GM19328 (cell line): ENCODE measurements around the gene ZNF587.
"Not testable (repeated sequence)": the region's sequence is repeated elsewhere in the genome, so short reads cannot be mapped to it uniquely, and the experiment has no call there.

ENCODE experiments used
- ATAC-seq: cut with Tn5 transposase; IDR thresholded peaks from one replicate; pipeline ENCODE4 v1.9.1; 2021; ENCODE audit warnings: mild to moderate bottlenecking, moderate library complexity; ENCODE audit not compliant: unreplicated experiment

ZNF587 gene

DNA sequence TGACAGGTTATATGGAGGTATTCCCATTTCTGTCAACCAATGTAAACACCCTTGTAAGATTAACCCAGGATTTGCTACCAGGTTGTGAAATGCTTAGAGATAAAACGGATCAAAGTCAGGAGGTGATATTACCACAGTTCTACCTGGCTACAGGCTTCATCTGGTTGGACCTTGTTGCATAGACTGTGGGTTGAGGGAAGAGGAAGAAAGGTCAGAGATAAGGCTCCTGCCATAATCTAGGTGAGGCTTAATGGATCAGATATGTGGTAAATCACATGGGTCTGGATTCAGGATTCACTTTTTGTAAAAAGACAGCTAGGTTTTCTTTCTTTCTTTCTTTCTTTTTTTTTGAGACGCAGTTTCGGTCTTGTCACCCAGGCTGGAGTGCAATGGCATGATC lies 28.2 kb upstream of the ZNF587 start:
- ATAC-seq: not testable (repeated sequence)

DNA sequence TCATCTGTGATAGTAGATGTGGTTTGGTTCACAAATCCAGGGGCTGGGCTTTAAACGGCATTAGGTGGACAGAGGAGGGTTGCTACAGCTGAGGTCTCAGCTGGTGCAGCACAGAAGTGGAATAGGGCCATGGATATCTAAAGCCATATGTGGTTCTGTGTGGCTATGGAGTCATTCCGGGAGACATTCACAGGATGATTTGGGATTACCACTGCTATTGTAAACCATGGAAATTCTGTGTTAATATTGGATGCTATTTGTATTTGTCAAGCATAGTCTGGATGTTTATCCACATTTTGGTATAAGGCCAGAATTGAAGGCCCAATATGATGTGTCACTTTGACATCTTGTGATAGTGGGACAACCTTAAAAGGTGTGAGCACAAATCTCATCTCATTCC lies 26.5 kb upstream of the ZNF587 start:
- not testable (repeated sequence) for ATAC-seq

DNA sequence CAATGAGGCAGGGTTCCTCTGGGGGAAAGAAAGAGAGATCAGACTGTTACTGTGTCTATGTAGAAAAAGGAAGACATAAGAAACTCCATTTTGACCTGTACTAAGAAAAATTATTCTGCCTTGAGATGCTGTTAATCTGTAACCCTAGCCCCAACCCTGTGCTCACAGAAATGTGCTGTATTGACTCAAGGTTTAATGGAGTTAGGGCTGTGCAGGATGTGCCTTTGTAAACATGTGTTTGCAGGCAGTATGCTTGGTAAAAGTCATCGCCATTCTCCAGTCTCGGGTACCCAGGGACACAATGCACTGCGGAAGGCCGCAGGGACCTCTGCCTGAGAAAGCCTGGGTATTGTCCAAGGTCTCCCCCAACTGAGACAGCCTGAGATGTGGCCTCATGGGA lies 26.1 kb upstream of the ZNF587 start:
- not testable (repeated sequence) for ATAC-seq

DNA sequence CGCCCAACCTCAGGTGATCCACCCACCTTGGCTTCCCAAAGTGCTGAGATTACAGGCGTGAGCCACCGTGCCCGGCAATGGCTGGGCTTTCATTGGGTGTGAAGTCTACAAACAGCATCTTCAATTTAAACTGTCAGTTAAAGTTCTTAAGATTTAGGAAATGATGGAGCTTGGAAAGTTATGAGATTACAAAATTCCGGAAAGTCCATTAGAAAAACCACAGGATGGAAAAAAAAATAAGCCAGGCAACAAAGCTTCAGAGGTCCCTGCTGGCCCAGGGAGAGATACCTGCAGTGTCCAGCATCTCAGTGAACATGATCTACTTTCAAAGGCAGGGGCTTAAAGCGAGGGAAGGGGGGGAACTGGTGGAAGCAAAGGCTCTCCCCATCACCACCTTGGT lies 24.1 kb upstream of the ZNF587 start:
- no peak for ATAC-seq

DNA sequence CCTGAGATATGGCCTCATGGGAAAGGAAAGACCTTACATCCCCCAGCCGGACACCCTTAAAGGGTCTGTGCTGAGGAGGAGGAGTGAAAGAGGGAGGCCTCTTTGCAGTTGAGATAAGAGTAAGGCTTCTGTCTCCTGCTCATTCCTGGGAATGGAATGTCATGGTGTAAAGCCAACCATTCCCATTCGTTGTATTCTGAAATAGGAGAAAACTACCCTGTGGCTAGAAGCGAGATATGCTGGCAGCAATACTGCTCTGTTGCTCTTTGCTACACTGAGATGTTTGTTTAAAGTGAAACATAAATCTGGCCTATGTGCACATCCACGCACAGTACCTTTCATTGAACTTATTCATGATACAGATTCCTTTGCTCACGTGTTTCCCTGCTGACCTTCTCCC lies 20.3 kb upstream of the ZNF587 start:
- ATAC-seq: no peak

DNA sequence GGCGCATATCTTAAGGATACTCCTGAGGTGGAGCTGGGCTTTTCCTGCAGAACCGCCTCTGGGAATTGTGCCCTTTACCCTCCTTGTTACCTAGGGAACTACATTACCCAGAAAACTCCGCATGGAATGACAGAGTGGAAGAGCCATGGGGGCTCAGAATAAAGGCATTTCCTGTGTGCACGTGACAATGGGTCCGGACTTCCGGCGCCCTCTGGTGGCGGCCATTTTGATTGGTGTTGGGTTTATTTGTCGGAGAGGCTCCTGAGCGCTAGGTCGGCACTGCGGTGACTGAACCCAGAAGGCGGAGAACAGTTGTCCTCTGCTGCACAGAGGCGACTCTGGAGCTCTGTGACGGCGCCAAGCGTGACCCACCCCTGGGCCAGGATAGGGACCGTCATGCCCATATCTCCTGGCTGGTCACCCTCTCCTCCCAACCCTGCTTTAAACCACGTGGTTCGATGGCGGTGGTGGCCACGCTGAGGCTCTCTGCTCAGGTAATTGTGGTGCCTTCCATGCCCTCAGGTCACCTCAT lies 19.5 kb upstream of the ZNF587 start, which contains the start of gene ZNF587B:
TSS of gene ZNF587B (plus strand) at position 229 of the 532 bp plus-strand sequence. CDS start at position 459, 230 bp downstream.
- ATAC-seq: no peak

DNA sequence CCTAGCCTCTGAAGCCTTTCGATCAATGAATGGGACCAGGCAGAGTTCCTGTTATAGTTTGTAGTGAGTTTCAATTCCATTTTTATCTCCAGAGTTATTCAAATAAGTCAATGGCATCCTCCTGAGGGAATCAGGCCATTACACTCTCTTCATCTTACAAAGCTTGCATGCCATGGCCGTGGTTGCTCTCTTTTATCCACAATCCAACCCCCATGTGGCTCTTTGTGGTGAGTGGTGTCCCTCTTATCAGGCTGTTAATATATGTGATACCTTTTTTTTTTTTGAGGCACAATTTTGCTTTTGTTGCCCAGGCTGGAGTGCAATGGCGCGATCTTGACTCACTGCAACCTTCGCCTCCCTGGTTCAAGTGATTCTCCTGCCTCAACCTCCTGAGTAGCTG lies 12.7 kb upstream of the ZNF587 start:
- ATAC-seq: not testable (repeated sequence)

DNA sequence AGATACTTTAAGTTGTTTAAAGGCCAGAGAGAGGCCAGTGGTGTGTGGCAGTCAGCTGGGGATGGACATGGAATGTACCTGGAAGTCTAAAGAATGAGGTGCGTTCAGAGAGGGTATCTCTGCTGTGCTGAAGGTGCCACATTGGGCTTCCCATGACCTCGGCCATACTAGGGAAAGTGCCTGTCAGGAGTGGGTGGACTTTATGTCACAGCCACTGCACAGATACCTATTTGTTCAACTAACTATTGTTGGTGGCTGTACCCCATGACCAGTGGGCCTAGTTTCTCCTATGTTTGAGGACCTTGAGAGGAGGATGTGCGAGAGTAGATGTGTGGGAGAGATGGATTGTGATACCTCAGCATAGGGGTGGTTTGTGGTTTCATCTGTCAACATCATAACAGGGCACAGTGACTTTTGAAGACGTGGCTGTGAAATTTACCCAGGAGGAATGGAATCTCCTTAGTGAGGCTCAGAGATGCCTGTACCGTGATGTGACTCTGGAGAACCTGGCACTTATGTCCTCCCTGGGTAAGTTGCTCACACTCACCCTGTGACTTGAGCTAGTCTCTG lies 11.0 kb upstream of the ZNF587 start:
- ATAC-seq: not testable (repeated sequence)

DNA sequence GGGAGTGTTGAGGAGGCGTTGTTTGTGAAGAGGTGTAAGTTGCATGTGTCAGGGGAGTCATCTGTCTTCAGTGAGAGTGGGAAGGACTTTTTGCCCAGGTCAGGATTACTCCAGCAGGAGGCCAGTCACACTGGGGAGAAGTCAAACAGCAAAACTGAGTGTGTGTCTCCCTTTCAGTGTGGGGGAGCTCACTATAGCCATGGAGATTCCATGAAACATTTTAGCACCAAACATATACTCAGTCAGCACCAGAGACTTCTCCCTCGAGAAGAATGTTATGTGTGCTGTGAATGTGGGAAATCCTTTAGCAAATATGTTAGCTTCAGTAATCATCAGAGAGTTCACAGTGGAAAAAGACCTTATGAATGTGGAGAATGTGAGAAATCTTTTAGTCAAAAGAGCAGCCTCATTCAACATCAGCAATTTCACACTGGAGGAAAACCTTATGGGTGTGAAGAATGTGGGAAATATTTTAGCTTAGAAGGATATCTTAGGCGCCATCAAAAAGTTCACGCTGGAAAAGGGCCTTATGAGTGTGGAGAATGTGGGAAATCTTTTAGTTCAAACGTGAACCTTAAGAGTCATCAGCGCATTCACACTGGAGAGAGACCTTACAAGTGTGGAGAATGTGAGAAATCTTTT lies 8.4 kb upstream of the ZNF587 start:
- ATAC-seq: no peak

DNA sequence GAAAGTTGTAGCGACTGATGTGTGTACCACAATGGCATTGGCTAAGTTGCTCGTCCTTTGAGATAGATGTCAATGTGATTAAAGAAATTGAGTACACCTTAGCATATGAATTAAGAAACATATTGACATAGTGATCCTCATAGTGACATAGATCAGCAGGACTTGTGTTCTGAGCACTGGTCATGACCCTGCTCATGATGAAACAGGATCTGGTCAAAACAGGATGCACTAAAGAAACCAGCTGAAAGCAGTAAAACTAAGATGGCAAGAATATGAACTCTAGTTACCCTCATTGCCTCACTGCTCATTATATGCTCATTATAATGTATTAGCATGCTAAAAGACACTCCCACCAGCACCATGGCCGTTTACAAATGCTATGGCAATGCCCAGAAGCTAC lies 2.5 kb upstream of the ZNF587 start:
- ATAC-seq: not testable (repeated sequence)

DNA sequence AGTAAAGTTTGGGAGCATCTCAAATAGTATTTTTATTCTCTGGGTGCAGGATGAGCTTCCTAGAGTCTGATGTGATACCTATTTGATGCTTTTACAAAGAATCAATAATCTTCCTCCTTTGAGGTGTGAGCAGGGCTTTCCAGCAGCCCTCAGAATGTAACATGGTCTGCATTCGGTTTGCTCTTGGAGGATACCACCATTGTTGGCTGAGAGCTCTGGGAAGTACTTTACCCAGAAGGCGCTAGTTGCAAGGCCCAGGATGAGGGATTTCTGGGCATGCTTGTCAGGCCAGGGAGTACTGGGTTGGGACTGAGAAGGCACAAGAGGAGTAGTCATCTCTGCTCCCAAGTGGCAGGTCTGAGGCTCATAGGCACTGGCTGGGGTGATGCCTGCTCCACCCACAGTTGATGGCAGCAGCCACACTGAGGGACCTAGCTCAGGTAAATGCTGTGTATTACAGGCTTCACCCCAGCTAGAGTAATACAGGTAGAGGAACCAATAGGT lies 445 bp upstream of the ZNF587 start:
- ATAC-seq: peak; percentile 26

DNA sequence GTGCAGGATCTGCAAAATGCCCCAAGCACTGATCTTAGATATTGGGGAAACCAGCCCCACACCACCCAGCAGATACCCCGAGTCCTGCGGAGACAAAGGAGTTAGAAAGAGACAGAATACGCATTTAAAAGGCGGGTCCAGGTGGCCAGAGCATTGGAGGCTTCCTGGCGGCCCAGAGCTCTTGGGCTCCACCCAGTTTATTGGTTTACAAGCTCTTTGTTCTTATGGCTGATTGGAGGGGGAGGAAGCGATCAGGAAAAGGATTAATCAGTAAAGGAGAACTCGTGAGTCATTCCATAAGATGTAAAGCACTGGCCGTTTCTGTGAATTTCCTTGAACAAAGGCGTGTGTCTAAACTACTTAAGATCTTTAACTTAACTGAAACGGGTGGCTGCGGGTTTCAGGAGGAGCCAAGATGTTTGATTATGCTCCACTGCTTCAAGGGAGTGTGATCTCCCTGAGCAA lies 926 bp downstream of the ZNF587 start:
- ATAC-seq: no peak

DNA sequence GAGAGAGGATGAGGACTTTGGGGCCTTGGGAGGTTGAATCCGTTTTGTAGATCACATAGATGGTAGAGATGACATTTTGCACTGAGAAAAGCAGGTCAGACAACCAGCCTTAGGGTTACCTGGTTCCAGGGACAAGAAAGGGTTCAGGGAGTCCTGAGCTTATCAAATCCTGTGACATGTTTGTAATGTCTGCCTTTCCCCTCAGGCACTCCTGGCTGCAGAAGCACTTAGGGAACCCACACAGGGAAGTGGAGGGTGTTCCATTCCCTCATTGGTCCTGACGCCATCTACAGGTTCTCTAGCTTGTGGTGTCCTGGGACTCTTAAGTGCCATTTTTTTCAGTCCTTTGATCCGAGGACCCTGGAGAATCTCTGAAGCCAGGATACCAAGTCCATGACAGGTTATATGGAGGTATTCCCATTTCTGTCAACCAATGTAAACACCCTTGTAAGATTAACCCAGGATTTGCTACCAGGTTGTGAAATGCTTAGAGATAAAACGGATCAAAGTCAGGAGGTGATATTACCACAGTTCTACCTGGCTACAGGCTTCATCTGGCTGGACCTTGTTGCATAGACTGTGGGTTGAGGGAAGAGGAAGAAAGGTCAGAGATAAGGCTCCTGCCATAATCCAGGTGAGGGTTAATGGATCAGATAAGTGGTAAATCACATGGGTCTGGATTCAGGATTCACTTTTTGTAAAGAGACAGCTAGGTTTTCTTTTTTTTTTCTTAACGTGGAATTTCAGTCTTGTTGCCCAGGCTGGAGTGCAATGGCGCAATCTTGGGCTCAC lies 2.3 kb downstream of the ZNF587 start:
- ATAC-seq: not testable (repeated sequence)

DNA sequence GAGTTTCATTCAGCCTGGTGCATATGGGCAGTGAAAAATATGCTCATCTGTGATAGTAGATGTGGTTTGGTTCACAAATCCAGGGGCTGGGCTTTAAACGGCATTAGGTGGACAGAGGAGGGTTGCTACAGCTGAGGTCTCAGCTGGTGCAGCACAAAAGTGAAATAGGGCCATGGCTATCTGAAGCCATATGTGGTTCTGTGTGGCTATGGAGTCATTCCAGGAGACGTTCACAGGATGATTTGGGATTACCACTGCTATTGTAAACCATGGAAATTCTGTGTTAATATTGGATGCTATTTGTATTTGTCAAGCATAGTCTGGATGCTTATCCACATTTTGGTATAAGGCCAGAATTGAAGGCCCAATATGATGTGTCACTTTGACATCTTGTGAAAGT lies 4.5 kb downstream of the ZNF587 start:
- ATAC-seq: not testable (repeated sequence)

DNA sequence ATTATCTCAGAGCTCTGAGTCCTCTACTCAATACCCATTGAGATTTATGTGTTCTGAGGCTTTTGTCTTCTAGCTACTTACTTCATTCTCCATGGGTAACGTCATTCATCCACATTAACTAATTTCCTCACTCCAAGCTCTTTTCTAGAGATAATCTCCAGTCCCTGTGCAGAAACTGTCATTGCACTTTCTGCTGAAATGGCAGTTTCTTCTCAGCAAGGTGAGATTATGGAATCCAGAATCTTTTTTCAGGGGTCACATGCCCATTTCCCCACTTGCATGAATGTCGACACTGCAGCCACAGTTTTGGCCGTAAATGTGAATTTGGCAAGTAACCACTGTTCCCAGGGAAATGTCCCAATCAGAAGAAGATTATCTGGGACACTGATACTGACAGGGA lies 12.7 kb downstream of the ZNF587 start:
- not testable (repeated sequence) for ATAC-seq

DNA sequence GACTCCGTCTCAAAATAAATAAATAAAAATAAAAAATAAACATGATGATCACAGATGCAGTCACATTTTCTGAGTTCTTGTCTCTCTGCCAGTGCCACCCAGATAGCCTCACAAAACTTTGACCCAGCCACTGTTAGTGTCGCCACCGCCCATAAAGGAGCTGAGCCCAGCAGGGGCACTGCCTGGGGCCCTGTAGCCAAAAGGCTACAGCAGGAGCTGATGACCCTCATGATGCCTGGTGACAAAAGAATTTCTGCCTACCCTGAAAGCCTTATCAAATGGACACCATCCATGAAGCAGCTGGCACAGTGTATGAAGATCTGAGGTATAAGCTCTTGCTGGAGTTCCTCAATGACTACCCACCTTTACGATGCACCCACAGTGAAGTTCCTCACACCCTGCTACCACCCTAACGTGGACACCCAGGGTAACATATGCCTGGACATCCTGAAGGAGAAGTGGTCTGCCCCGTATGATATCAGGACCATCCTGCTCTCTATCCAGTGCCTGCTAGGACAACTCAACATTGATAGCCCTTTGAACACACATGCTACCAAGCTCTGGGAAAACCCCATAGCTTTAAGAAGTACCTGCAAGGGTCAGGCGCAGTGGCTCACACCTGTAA lies 18.3 kb downstream of the ZNF587 start:
- ATAC-seq: no peak

DNA sequence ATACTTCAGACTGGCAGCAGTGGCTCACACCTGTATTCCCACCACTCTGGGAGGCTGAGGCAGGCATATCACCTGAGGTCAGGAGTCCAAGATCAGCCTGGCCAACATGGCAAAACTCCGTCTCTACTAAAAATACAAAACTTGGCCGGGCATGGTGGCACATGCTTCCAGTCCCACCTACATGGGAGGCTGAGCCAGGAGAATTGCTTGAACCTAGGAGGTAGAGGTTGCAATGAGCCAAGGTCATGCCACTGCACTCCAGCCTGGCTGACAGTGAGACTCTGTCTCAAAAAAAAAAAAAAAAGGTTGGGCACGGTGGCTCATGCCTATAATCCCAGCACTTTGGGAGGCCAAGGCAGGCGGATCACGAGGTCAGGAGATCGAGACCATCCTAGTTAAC lies 20.0 kb downstream of the ZNF587 start:
- not testable (repeated sequence) for ATAC-seq

DNA sequence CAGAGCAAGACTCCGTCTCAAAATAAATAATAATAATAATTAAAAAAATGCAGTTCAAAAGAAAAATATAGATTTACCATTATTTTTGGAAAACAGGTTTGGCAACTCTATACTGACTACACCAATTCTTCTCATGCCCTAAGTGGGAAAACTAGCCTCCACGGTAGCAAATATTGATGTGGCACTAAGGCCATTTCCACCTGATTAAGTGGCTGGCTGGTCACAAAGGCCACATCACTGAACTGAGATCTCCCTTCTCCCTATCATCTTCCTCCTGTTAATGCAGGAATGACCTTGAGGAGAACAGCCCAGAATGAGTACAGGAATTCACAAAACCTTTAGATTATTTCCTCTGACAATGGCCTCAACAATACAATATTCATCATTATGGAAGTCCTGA lies 20.6 kb downstream of the ZNF587 start:
- no peak for ATAC-seq

DNA sequence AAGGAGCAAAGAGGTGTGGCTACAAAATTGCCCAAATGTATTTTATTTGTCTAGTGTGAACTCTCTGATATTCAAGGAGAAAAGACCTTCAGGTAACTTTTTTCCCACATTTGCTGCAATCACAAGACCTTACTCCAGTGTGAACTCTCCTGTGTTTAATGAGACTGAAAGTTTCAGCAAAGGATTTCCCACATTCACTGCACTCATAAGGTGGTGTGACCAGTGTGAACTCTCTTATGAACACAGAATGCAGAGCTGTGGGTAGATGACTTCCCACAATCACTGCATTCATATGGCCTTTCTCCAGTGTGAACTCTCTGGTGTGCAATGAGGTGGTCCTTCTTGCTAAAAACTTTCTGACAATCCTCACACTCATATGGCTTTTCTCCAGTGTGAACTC lies 22.8 kb downstream of the ZNF587 start:
- ATAC-seq: no peak

DNA sequence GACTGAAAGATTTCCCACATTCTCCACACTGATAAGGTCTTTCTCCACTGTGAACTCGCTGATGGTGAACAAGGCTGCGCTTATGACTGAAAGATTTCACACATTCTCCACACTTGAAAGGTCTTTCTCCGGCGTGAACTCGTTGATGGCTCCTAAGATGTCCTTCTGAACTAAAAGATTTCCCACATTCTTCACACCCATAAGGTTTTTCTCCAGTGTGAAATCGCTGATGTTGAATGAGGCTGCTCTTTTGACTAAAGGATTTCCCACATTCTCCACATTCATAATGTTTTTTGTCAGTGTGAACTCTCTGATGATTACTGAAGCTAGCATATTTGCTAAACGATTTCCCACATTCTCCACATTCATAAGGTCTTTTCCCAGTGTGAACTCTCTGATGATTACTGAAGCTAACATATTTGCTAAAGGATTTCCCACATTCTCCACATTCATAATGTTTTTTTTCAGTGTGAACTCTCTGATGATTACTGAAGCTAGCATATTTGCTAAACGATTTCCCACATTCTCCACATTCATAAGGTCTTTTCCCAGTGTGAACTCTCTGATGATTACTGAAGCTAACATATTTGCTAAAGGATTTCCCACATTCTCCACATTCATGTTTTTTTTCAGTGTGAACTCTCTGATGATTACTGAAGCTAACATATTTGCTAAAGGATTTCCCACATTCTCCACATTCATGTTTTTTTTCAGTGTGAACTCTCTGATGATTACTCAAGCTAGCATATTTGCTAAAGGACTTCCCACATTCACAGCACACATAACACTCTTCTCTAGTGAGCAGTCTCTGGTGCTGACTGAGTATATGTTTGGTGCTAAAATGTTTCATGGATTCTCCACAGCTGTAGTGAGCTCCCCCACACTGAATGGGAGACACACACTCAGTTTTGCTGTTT lies 24.5 kb downstream of the ZNF587 start:
- ATAC-seq: not testable (repeated sequence)
